ENCODE results near the gene THEMIS2.
"Not testable (repeated sequence)": the region's sequence is repeated elsewhere in the genome, so short reads cannot be mapped to it uniquely, and the experiment has no call there.

The THEMIS2 gene

DNA sequence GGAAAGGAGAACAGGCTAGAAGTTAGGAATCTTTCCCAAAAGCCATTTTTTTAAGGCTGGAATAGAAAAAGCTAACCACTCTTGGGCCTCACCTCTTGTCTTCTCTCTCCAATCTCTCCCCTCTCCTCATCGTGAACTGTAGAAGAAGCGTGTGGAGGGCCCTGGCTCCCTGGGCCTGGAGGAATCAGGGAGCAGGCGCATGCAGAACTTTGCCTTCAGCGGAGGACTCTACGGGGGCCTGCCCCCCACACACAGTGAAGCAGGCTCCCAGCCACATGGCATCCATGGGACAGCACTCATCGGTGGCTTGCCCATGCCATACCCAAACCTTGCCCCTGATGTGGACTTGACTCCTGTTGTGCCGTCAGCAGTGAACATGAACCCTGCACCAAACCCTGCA, 22.4 kb upstream of the THEMIS2 start:
- H4K20me1 ChIP-seq (ENCODE audit: insufficient read depth, low read length), result no peaks in the 10 kb centered on the region

DNA sequence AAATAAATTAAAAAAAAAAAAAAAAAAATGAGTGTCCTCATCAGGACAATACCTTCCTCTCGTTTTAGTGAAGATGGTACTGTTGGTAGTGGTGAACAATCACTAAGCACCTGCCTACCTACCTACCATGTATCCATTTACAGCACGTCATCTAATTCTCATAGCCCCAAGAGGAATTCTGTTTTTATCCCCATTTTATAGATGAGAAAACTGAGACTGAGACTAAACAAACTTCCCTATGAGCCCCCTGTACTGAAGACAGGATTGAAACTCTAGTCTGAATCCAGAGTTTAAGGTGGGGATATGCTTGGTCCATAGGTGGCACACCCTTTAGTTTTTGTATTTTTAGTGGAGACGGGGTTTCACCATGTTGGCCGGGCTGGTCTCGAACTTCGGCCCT, 17.3 kb upstream of the THEMIS2 start:
- H3K9me3 ChIP-seq (replicated peaks; ENCODE audit: insufficient read depth, low read length), result no peaks in the 10 kb centered on the region
- 0 out of 2 replicates have a peak, but pooled peaks cover 4% of the 10 kb centered on the region for H3K36me3 ChIP-seq (replicated peaks; ENCODE audit: insufficient read depth, low read length)
- H3F3A ChIP-seq (ENCODE audit: insufficient read depth, low read length), result no peaks in the 10 kb centered on the region
- DNase-seq, result no peak
- no peaks in the 10 kb centered on the region for H3K4me1 ChIP-seq (ENCODE audit: low read length)
- H3K27ac ChIP-seq (ENCODE audit: low read length), result no peak overlapping the region
- H3K9me2 ChIP-seq (replicated peaks; ENCODE audit: insufficient read depth, low read length), result no peaks in the 10 kb centered on the region
- no peaks in the 10 kb centered on the region for H3K79me2 ChIP-seq (ENCODE audit: low read length)
- H3K4me2 ChIP-seq (ENCODE audit: low read depth, low read length), result no peak overlapping the region
- H3K4me3 ChIP-seq (ENCODE audit: low read length), result no peak overlapping the region
- TF ChIP-seq EZH2 (optimal IDR thresholded peaks at IDR 0.05; ENCODE audit: low read depth, low read length) (no peak), EZH2phosphoT487 (IDR thresholded peaks at IDR 0.05; ENCODE audit: low read length) (no peak)
- TF ChIP-seq, protein P1, sequence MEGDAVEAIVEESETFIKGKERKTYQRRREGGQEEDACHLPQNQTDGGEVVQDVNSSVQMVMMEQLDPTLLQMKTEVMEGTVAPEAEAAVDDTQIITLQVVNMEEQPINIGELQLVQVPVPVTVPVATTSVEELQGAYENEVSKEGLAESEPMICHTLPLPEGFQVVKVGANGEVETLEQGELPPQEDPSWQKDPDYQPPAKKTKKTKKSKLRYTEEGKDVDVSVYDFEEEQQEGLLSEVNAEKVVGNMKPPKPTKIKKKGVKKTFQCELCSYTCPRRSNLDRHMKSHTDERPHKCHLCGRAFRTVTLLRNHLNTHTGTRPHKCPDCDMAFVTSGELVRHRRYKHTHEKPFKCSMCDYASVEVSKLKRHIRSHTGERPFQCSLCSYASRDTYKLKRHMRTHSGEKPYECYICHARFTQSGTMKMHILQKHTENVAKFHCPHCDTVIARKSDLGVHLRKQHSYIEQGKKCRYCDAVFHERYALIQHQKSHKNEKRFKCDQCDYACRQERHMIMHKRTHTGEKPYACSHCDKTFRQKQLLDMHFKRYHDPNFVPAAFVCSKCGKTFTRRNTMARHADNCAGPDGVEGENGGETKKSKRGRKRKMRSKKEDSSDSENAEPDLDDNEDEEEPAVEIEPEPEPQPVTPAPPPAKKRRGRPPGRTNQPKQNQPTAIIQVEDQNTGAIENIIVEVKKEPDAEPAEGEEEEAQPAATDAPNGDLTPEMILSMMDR (IDR thresholded peaks at IDR 0.05; ENCODE audit: low read length), result no peak
- H4K20me1 ChIP-seq (ENCODE audit: insufficient read depth, low read length), result no peaks in the 10 kb centered on the region
- H3K27me3 ChIP-seq (replicated peaks; ENCODE audit: insufficient read depth, low read length), result no peaks in the 10 kb centered on the region
- no peak overlapping the region for H3K9ac ChIP-seq (ENCODE audit: low read length)
- no peak overlapping the region for H2AFZ ChIP-seq (ENCODE audit: low read length)

More for the DNA sequence above, 22.4 kb upstream of the THEMIS2 start:
- Histone ChIP-seq H2AFZ (ENCODE audit: low read length) (no peak overlapping the region), H3K4me3 (ENCODE audit: low read length) (no peak overlapping the region), H3K9me2 (replicated peaks; ENCODE audit: insufficient read depth, low read length) (no peaks in the 10 kb centered on the region), H3K27me3 (replicated peaks; ENCODE audit: insufficient read depth, low read length) (no peaks in the 10 kb centered on the region), H3K36me3 (replicated peaks; ENCODE audit: insufficient read depth, low read length) (peaks cover 4% of the 10 kb centered on the region; the same call in 1 of the 2 replicates), H3K4me1 (ENCODE audit: low read length) (no peaks in the 10 kb centered on the region), H3F3A (ENCODE audit: insufficient read depth, low read length) (no peaks in the 10 kb centered on the region), H3K9ac (ENCODE audit: low read length) (no peak overlapping the region), H3K9me3 (replicated peaks; ENCODE audit: insufficient read depth, low read length) (no peaks in the 10 kb centered on the region), H3K27ac (ENCODE audit: low read length) (no peak overlapping the region), H3K4me2 (ENCODE audit: low read depth, low read length) (no peak overlapping the region), H3K79me2 (ENCODE audit: low read length) (no peaks in the 10 kb centered on the region; the same call in 1 of the 2 replicates)
- no peak for DNase-seq
- no peak for TF ChIP-seq EZH2 (optimal IDR thresholded peaks at IDR 0.05; ENCODE audit: low read depth, low read length)
- TF ChIP-seq, protein P1 (IDR thresholded peaks at IDR 0.05; ENCODE audit: low read length), result no peak
- TF ChIP-seq EZH2phosphoT487 (IDR thresholded peaks at IDR 0.05; ENCODE audit: low read length), result no peak

DNA sequence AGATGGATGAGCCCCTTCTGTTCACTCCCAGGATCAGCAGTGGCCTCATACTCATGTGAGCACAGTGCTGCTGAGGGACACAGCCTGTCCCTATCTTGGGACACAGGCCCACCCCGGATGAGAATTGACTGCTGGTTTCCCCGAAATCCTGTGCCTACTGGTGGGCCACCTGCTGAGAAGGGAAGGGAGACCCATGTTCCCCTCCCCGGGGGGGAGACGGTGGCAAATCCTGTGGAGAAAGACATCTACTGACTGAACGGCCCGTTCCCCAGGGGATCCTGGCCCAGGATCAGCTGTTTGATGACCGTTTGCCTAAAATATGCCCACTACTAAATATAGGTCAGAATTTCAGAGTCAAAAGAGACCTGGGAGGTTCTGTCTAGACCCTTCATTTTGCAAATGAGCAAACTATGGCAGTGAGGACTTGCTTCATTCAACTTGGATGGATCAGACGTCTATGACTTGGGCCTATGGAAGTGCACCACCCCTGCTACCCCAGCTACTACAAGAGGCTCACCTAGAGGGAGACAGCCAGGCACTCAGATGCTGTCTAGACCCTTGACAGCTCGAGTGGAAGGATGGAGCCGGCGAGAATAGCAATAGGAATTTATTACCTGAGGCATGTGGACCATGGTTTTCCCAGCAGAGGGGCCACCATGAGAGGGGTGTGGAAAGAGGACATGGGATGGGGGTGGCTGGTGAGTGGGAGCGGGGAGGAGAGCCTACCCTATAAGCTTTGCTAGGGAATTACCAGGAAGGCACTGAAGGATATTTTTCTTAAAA, 15.6 kb upstream of the THEMIS2 start:
- Histone ChIP-seq H3K27me3 (replicated peaks; ENCODE audit: insufficient read depth, low read length) (no peaks in the 10 kb centered on the region), H3K4me2 (ENCODE audit: low read depth, low read length) (no peak overlapping the region), H3K9me3 (replicated peaks; ENCODE audit: insufficient read depth, low read length) (no peaks in the 10 kb centered on the region), H3K36me3 (replicated peaks; ENCODE audit: insufficient read depth, low read length) (no peaks in the 10 kb centered on the region), H2AFZ (ENCODE audit: low read length) (no peak overlapping the region), H3K27ac (ENCODE audit: low read length) (no peak overlapping the region), H3K9ac (ENCODE audit: low read length) (no peak overlapping the region), H3K4me3 (ENCODE audit: low read length) (no peak overlapping the region), H4K20me1 (ENCODE audit: insufficient read depth, low read length) (no peaks in the 10 kb centered on the region), H3F3A (ENCODE audit: insufficient read depth, low read length) (no peaks in the 10 kb centered on the region), H3K4me1 (ENCODE audit: low read length) (no peaks in the 10 kb centered on the region), H3K9me2 (replicated peaks; ENCODE audit: insufficient read depth, low read length) (no peaks in the 10 kb centered on the region), H3K79me2 (ENCODE audit: low read length) (no peaks in the 10 kb centered on the region)
- DNase-seq, result no peak
- TF ChIP-seq, protein P1 (IDR thresholded peaks at IDR 0.05; ENCODE audit: low read length), result no peak
- TF ChIP-seq EZH2 (optimal IDR thresholded peaks at IDR 0.05; ENCODE audit: low read depth, low read length) (no peak), EZH2phosphoT487 (IDR thresholded peaks at IDR 0.05; ENCODE audit: low read length) (no peak)

GRCh38 chr1:27857552-27857951, 14.8 kb upstream of the THEMIS2 start:
- H3K36me3 ChIP-seq (replicated peaks; ENCODE audit: insufficient read depth, low read length); H3K9me2 ChIP-seq (replicated peaks; ENCODE audit: insufficient read depth, low read length); H3K79me2 ChIP-seq (ENCODE audit: low read length); H3F3A ChIP-seq (ENCODE audit: insufficient read depth, low read length); H3K9me3 ChIP-seq (replicated peaks; ENCODE audit: insufficient read depth, low read length); H3K9ac ChIP-seq (ENCODE audit: low read length); H3K27ac ChIP-seq (ENCODE audit: low read length); H3K4me2 ChIP-seq (ENCODE audit: low read depth, low read length); DNase-seq; H3K4me3 ChIP-seq (ENCODE audit: low read length); H4K20me1 ChIP-seq (ENCODE audit: insufficient read depth, low read length); H2AFZ ChIP-seq (ENCODE audit: low read length); H3K27me3 ChIP-seq (replicated peaks; ENCODE audit: insufficient read depth, low read length); H3K4me1 ChIP-seq (ENCODE audit: low read length): not testable (repeated sequence)
